Effector memory CD4-positive, alpha-beta T cell (primary cell): ENCODE measurements around the gene CCDC8.
A peak's percentile ranks its signal among the peaks of the same experiment; 100 is the strongest.

ENCODE experiments used
- DNase-seq, 3 donors: peaks; one replicate each; pipeline ENCODE4 v3.0.0-alpha.2; 2020
- H3K27ac ChIP-seq: 2 replicates; pipeline ENCODE4 v1.7.0; 2013; ENCODE audit warnings: mild to moderate bottlenecking, low read length, moderate library complexity; ENCODE audit not compliant: insufficient read depth, poor library complexity, severe bottlenecking
- H3K27me3 ChIP-seq: replicated peaks from 2 replicates; pipeline ENCODE4 v1.7.0; 2013; ENCODE audit warnings: mild to moderate bottlenecking, low read length; ENCODE audit not compliant: insufficient read depth, control insufficient read depth, poor library complexity, severe bottlenecking
- H3K36me3 ChIP-seq: 2 replicates; pipeline ENCODE4 v1.7.0; 2013; ENCODE audit warnings: mild to moderate bottlenecking, low read length, moderate library complexity; ENCODE audit not compliant: control insufficient read depth, insufficient read depth
- H3K4me1 ChIP-seq: 2 replicates; pipeline ENCODE4 v1.7.0; 2013; ENCODE audit warnings: low read length, mild to moderate bottlenecking; ENCODE audit not compliant: control insufficient read depth, insufficient read depth, poor library complexity, severe bottlenecking
- H3K4me3 ChIP-seq: 2 replicates; pipeline ENCODE4 v1.7.0; 2013; ENCODE audit warnings: low read length, low read depth, mild to moderate bottlenecking; ENCODE audit not compliant: insufficient read depth, poor library complexity, severe bottlenecking
- H3K9me3 ChIP-seq: 2 replicates; pipeline ENCODE4 v1.7.0; 2013; ENCODE audit warnings: mild to moderate bottlenecking, low read length, moderate library complexity; ENCODE audit not compliant: control insufficient read depth

Gene CCDC8

DNA sequence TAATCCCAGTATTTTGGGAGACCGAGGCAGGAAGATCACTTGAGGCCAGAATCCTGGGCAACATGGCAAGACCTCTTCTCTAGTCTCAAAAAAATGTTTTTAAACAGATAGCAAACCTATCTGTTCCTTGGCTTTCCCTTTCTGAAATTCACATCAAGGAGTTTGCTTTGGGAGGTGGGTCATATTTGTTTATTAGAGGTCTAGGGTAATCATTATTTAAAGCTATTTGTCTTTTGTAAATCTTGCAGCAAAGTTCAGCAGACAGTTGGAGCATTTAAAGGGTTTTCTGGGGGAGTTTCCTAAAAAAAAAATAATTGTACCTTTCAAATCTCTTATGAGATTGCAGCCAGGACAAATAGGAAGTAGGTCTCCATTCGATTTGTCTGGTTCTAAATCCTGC, 49.0 kb downstream of the CCDC8 start:
- DNase-seq: no peak
- no peaks in the 10 kb centered on the region for H3K9me3 ChIP-seq
- no peak overlapping the region for H3K4me3 ChIP-seq
- H3K4me1 ChIP-seq: peaks cover 6% of the 10 kb centered on the region
- no peak overlapping the region for H3K27ac ChIP-seq
- H3K36me3 ChIP-seq: peaks cover 18% of the 10 kb centered on the region
- no peaks in the 10 kb centered on the region for H3K27me3 ChIP-seq

DNA sequence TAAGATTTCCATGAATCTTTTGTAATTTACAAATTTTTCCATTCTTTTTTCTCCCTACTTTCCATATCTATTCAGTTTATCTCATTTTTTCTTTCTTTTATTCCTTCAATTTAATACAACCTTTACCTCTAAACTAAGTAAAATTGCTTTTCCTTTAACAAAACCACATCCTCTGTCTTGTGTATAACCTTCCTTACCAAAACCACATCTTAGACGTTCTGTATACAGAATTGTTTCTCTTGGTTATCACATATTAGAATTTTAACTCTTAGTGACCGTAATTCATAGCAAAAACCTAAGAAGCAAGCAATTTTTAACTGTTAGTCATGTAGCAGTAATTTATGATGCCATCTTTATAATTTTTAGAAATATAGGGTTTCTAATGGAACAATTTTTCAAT, 51.4 kb downstream of the CCDC8 start:
- Histone ChIP-seq H3K9me3 (no peaks in the 10 kb centered on the region), H3K27ac (no peak overlapping the region), H3K4me1 (peaks cover 6% of the 10 kb centered on the region), H3K36me3 (peaks cover 11% of the 10 kb centered on the region), H3K27me3 (no peaks in the 10 kb centered on the region), H3K4me3 (peak overlapping the region; percentile 32)
- DNase-seq: no peak
